ENCODE results near the gene NSUN3. TPM values are rescaled to one million over a fixed set of nuclear protein-coding genes. Genes with fewer than 3 reads are reported as not detected.

NSUN3 gene
- total and polyA plus RNA-seq, 10 of the 15 experiments (the other 5 are each of a cell fraction or from before 2014, with no cell fraction given) = 9.1 to 20.3 (median 11.7) TPM

DNA sequence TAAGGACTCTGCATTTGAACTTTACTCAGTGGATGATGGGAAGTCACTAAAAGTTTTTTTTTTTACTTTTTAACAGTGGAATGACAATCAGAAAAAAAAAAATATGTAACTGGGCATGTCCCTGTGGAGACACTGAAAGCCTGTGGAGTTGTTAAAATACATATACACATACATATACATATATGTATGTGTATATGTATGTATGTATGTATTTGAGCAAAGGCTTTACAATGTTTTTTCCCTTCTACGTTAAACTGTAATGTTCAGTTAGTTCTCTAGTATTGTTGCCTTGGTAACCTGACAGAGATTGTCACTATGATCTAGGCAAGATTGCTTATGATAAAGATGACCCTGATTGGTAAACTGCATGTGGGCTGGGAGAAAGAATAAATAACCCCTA lies 30.3 kb downstream of the NSUN3 start (continued):
- TF ChIP-seq SMAD1 (IDR thresholded peaks at IDR 0.05; ENCODE audit: low read depth, partially characterized antibody) = no peak

DNA sequence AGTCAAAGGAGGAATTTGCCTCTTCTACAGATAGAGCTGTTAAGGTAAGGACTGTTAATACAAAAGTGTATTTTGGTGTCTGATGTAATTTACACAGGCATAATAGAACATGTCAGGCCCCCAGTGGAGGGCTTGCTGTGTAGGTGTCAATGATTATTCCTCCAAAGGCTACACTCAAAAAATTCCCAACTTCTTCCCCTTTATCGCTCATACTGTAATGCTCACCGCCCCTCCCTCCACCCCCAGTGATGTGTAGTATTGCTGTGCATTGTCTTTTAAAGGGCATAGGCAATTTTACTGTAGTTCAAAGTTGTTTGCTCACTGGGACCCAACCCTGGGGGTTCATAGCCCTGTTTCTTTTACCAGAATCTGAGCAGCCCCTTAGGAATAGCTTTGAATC lies 32.2 kb downstream of the NSUN3 start:
- Histone ChIP-seq H3K27me3 (replicated peaks in 1 of 2; ENCODE audit: control insufficient read depth in 2 of 2, insufficient read depth in 2 of 2, low read length in 1 of 2) (no peaks in the 10 kb centered on the region), H2AFZ (ENCODE audit: control insufficient read depth, low read depth, low read length) (no peak overlapping the region), H3K27ac (ENCODE audit: control insufficient read depth, insufficient read depth) (no peak overlapping the region), H4K20me1 (ENCODE audit: control insufficient read depth, insufficient read depth) (no peaks in the 10 kb centered on the region), H3K36me3 (ENCODE audit: control insufficient read depth in 2 of 2, insufficient read depth in 2 of 2, low read length in 1 of 2) (peaks cover 5 to 31% of the 10 kb centered on the region in 2 experiments), H3K4me3 (no peak overlapping the region), H3K9ac (ENCODE audit: control insufficient read depth, insufficient read depth, low read length) (no peak overlapping the region), H3K4me2 (ENCODE audit: control insufficient read depth, insufficient read depth) (no peak overlapping the region), H3K79me2 (ENCODE audit: control insufficient read depth, insufficient read depth, low read length) (no peaks in the 10 kb centered on the region), H3K4me1 (ENCODE audit: control insufficient read depth, insufficient read depth, low read length) (no peaks in the 10 kb centered on the region), H3K9me3 (replicated peaks; ENCODE audit: control insufficient read depth, insufficient read depth, low read length) (no peaks in the 10 kb centered on the region)
- ChIA-PET CTCF (no interaction called here), RAD21 (ENCODE audit: unreplicated experiment) (no interaction called here), SMC1A (ENCODE audit: uncharacterized antibody, unreplicated experiment) (interaction anchor here (0.5 to 1.0 kb wide), 3 partner anchors 9 to 94 kb away, joined by 3 read pairs; no protein-coding TSS in a partner anchor), POLR2A (no interaction called here)
- intact Hi-C loops (cut with micrococcal nuclease; ENCODE audit: unreplicated experiment) = no loop called here
- DNase-seq (ENCODE audit: low read depth, low spot score) (no peak), FAIRE-seq (no peak), ATAC-seq (no peak)
- in situ Hi-C loops (cut with MboI) = no loop called here
- no TSS peak for BruUV-seq (replicated peaks)
- TF ChIP-seq MTA2 (IDR thresholded peaks at IDR 0.05; ENCODE audit: low read depth) = no peak
- TF ChIP-seq SREBF2 (IDR thresholded peaks at IDR 0.05; ENCODE audit: low read length) = no peak
- TF ChIP-seq, protein P1, sequence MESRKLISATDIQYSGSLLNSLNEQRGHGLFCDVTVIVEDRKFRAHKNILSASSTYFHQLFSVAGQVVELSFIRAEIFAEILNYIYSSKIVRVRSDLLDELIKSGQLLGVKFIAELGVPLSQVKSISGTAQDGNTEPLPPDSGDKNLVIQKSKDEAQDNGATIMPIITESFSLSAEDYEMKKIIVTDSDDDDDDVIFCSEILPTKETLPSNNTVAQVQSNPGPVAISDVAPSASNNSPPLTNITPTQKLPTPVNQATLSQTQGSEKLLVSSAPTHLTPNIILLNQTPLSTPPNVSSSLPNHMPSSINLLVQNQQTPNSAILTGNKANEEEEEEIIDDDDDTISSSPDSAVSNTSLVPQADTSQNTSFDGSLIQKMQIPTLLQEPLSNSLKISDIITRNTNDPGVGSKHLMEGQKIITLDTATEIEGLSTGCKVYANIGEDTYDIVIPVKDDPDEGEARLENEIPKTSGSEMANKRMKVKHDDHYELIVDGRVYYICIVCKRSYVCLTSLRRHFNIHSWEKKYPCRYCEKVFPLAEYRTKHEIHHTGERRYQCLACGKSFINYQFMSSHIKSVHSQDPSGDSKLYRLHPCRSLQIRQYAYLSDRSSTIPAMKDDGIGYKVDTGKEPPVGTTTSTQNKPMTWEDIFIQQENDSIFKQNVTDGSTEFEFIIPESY (IDR thresholded peaks at IDR 0.05) = no peak
- 97% methylated on average over 2 of the region's 2 CpGs for whole genome bisulfite sequencing (ENCODE audit: insufficient coverage, insufficient replicate concordance, low lambda C conversion rate, missing lambda C conversion rate)
